Loucy (cell line): ENCODE measurements around the gene AKAP13.
"Not testable (repeated sequence)": the region's sequence is repeated elsewhere in the genome, so short reads cannot be mapped to it uniquely, and the experiment has no call there.

Experiments used
- H2AFZ ChIP-seq: fragments of 200-600 bp; sonication (generic); 2 replicates; pipeline ENCODE4 v1.6.0; 2016; ENCODE audit warnings: antibody characterized with exemption, mild to moderate bottlenecking, low read length, moderate library complexity
- H3F3A ChIP-seq: fragments of 200-600 bp; 2 replicates; pipeline ENCODE4 v1.6.0; 2016; ENCODE audit warnings: antibody characterized with exemption, low read depth, mild to moderate bottlenecking
- H3K27me3 ChIP-seq: fragments of 200-600 bp; sonication (generic); 2 replicates; pipeline ENCODE4 v1.6.1; 2014; ENCODE audit warnings: low read length, mild to moderate bottlenecking; ENCODE audit not compliant: insufficient read depth, poor library complexity, severe bottlenecking
- H3K36me3 ChIP-seq: fragments of 200-600 bp; sonication (generic); 2 replicates; pipeline ENCODE4 v1.6.1; 2016; ENCODE audit warnings: low read length; ENCODE audit not compliant: insufficient read depth
- H3K4me1 ChIP-seq: fragments of 200-600 bp; sonication (generic); 2 replicates; pipeline ENCODE4 v1.5.1; 2014; ENCODE audit warnings: low read length, mild to moderate bottlenecking; ENCODE audit not compliant: insufficient read depth, poor library complexity, severe bottlenecking
- H3K4me2 ChIP-seq: fragments of 200-600 bp; sonication (generic); 2 replicates; pipeline ENCODE4 v1.6.0; 2014; ENCODE audit warnings: antibody characterized with exemption, low read length, low read depth, mild to moderate bottlenecking; ENCODE audit not compliant: poor library complexity, severe bottlenecking
- H3K4me3 ChIP-seq: fragments of 200-600 bp; sonication (generic); 2 replicates; pipeline ENCODE4 v1.5.1; 2014; ENCODE audit warnings: low read length, mild to moderate bottlenecking, mixed read lengths; ENCODE audit not compliant: poor library complexity, severe bottlenecking
- H3K79me2 ChIP-seq: fragments of 200-600 bp; sonication (generic); 2 replicates; pipeline ENCODE4 v1.6.1; 2014; ENCODE audit warnings: low read length; ENCODE audit not compliant: insufficient read depth
- H3K9ac ChIP-seq: fragments of 200-600 bp; sonication (generic); 2 replicates; pipeline ENCODE4 v1.6.0; 2014; ENCODE audit warnings: mild to moderate bottlenecking, low read depth, low read length, moderate library complexity; ENCODE audit not compliant: poor library complexity, severe bottlenecking
- H3K9me2 ChIP-seq: fragments of 200-600 bp; sonication (generic); replicated peaks from 2 replicates; pipeline ENCODE4 v1.6.1; 2016; ENCODE audit warnings: low read depth, low read length, mixed read lengths
- H3K9me3 ChIP-seq: fragments of 200-600 bp; sonication (generic); 2 replicates; pipeline ENCODE4 v1.6.1; 2014; ENCODE audit warnings: mild to moderate bottlenecking, antibody characterized with exemption, low read length, low read depth; ENCODE audit not compliant: insufficient read depth
- H4K20me1 ChIP-seq: fragments of 200-600 bp; sonication (generic); 2 replicates; pipeline ENCODE4 v1.6.0; 2014; ENCODE audit warnings: antibody characterized with exemption, low read length, mild to moderate bottlenecking; ENCODE audit not compliant: insufficient read depth, poor library complexity, severe bottlenecking
- CTCF ChIP-seq: fragments of 200-600 bp; sonication (generic); conservative IDR thresholded peaks from 2 replicates; pipeline ENCODE4 v1.5.1; 2014; ENCODE audit warnings: mild to moderate bottlenecking, antibody characterized with exemption, low read length
- EZH2phosphoT487 ChIP-seq: fragments of 200-600 bp; IDR thresholded peaks from 2 replicates; pipeline ENCODE4 v1.6.1; 2018; ENCODE audit warnings: antibody characterized with exemption, mild to moderate bottlenecking, moderate library complexity, borderline replicate concordance

Gene AKAP13

GRCh38 chr15:85346462-85347084, 33.8 kb upstream of the AKAP13 start:
- not testable (repeated sequence) for H2AFZ ChIP-seq, H3K4me3 ChIP-seq, H3K79me2 ChIP-seq, H3K27me3 ChIP-seq, H3K9ac ChIP-seq, H3K4me2 ChIP-seq, H3K9me3 ChIP-seq, H3K9me2 ChIP-seq, H3F3A ChIP-seq, H4K20me1 ChIP-seq, H3K4me1 ChIP-seq, H3K36me3 ChIP-seq

DNA sequence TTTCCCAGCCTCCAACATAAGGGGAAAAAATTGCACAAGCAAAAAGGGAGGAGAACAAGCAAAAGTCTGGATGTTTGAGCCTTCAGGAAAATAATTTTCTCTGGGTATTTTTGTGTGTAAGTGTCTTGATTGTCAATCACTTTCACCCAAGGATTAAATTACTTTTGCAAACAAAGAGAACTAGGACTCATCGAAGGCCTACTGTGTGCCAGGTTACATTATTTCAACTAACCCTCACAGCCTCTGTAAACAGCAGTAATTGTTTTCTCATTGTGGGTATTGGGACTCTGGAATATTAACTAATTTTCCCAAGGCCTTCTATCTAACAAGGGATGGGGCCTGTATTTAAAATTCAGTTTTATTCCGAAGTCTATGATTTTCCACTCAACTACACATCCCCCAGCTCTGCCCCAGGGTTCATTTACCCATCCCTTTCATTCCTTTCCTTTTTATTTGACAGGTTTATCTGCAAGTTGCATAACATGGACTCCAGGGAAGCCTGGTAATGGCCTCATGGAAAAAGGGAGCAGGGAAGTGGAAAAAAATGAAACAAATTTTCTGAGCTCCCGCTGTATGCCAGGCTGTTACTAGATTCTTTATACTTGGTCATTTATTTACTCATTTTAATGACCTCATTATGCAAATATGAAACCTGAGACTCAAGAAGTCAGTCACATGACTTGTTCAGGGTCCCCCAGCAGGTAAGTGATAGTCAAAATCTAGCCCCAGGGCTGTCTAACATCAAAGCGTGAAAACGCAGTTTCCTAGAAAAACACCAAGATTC, 32.9 kb upstream of the AKAP13 start:
- H3K4me3 ChIP-seq, H3K9ac ChIP-seq, H3K9me3 ChIP-seq, H3K4me1 ChIP-seq, H3K27me3 ChIP-seq, H3K4me2 ChIP-seq, H3K9me2 ChIP-seq, H2AFZ ChIP-seq, H3K36me3 ChIP-seq, H4K20me1 ChIP-seq, H3F3A ChIP-seq, H3K79me2 ChIP-seq: not testable (repeated sequence)

- H3K4me3 ChIP-seq, H4K20me1 ChIP-seq, H3K4me1 ChIP-seq, H3K36me3 ChIP-seq, H3K9ac ChIP-seq, H3K79me2 ChIP-seq, H3K9me3 ChIP-seq, H3K4me2 ChIP-seq, H3K9me2 ChIP-seq, H2AFZ ChIP-seq, H3K27me3 ChIP-seq, H3F3A ChIP-seq: not testable (repeated sequence)
Observed at GRCh38 chr15:85348048-85348766, 32.2 kb upstream of the AKAP13 start.

DNA sequence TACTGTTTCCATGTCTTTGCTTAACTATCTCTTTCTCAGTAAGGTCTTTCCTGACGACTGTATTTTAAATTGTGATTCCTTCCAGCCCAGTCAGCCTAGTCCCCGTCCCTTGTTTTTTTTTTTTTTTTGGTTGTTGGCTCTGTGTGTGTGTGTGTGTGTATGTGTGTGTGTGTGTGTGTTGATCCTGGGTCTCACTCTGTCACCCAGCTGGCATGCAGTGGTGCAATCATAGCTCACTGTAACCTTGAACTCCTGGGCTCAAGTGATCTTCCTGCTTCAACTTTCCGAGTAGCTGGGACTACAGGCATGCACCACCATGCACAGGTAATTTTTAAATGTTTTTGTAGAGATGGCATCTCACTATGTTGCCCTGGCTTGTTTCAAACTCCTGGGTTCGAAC, 31.3 kb upstream of the AKAP13 start:
- H3K79me2 ChIP-seq, H3K9me3 ChIP-seq, H3K4me1 ChIP-seq, H3F3A ChIP-seq, H3K4me3 ChIP-seq, H3K4me2 ChIP-seq, H3K27me3 ChIP-seq, H3K36me3 ChIP-seq, H3K9me2 ChIP-seq, H4K20me1 ChIP-seq, H3K9ac ChIP-seq, H2AFZ ChIP-seq: not testable (repeated sequence)

DNA sequence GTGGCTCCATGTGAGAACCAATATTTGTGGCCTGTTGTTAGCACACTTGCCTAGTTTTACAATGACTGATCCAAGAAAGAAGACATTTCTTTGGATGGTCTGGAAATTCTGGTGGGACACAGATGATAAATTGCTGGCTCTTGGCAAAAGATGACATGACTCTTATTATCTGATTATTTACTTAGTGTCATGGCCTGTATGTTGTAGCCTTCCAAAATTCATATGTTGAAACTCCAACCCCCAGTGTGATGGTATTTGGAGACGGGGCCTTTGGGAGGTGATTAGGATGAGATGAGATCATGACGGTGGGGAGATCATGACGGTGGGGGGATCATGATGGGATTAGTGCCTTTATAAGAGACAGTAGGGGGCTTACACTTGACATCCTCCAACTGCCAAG, 30.0 kb upstream of the AKAP13 start:
- no peak overlapping the region for H3K9ac ChIP-seq
- no peak overlapping the region for H3K4me2 ChIP-seq
- no peaks in the 10 kb centered on the region for H3K27me3 ChIP-seq
- TF ChIP-seq CTCF (no peak), EZH2phosphoT487 (no peak)
- H3K9me3 ChIP-seq: no peaks in the 10 kb centered on the region
- H3F3A ChIP-seq: no peaks in the 10 kb centered on the region
- H3K79me2 ChIP-seq: no peaks in the 10 kb centered on the region
- no peaks in the 10 kb centered on the region for H3K36me3 ChIP-seq
- no peak overlapping the region for H2AFZ ChIP-seq
- no peaks in the 10 kb centered on the region for H4K20me1 ChIP-seq
- H3K4me3 ChIP-seq: no peak overlapping the region
- H3K4me1 ChIP-seq: no peaks in the 10 kb centered on the region
- H3K9me2 ChIP-seq: no peaks in the 10 kb centered on the region

DNA sequence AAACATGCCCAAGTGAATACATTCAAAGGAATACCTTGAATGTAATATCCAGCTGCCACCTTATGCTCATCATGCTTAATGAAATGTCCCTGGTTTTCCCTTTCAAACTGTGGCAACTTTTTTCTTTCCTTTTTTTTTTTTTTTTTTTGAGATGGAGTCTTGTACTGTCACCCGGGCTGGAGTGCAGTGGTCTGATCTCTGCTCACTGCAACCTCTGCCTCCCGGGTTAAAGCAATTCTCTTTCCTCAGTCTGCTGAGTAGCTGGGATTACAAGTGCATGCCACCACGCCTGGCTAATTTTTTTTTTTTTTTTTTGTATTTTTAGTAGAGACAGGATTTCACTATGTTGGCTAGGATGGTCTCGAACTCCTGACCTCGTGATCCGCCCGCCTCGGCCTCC, 28.9 kb upstream of the AKAP13 start:
- not testable (repeated sequence) for H3F3A ChIP-seq, H3K79me2 ChIP-seq, H3K4me3 ChIP-seq, H3K4me1 ChIP-seq, H4K20me1 ChIP-seq, H3K9me3 ChIP-seq, H3K9ac ChIP-seq, H3K36me3 ChIP-seq, H3K4me2 ChIP-seq, H3K9me2 ChIP-seq, H3K27me3 ChIP-seq, H2AFZ ChIP-seq
